A549 (cell line): ENCODE measurements around the gene TBX6. TPM values are rescaled to one million over a fixed set of nuclear protein-coding genes. Genes with fewer than 3 reads are reported as not detected.

Source experiments
- ATAC-seq, 2 experiments: fragments of 200-7000 bp in 1 of 2; fragments of >200 bp in 1 of 2; cut with Nextera tagmentation in 1 of 2; cut with Tn5 transposase in 1 of 2; 3 replicates each; pipeline versions ENCODE4 v1.8.0 to v1.9.1; 2018 to 2020; ENCODE audit warnings: mild to moderate bottlenecking in 1 of 2, moderate library complexity in 1 of 2
- CTCF ChIA-PET: fragments of 300-600 bp; sonication (Branson Sonifier 250); formaldehyde crosslinking; extraction: SDS; loops from one replicate; lab custom pipeline; 2021; ENCODE audit warnings: antibody characterized with exemption, inconsistent platforms; lab: Yijun Ruan, JAX
- POLR2A ChIA-PET: fragments of 350-600 bp; formaldehyde crosslinking; extraction: SDS; loops from one replicate; lab custom pipeline; 2021; ENCODE audit warnings: antibody characterized with exemption, inconsistent platforms; lab: Yijun Ruan, JAX
- DNase-seq, 2 experiments: peaks; one replicate each; pipeline versions ENCODE4 v3.0.0 to v3.0.0-alpha.2; 2011 to 2016; ENCODE audit warnings: low read depth in 1 of 2, low spot score in 1 of 2
- FAIRE-seq: peaks from 2 replicates; lab custom pipeline; 2011; peaks lifted over from hg19 to GRCh38; lab: Jason Lieb, UNC
- H3K27ac ChIP-seq, 2 experiments: fragments of >200 bp; sonication (Bioruptor Twin); formaldehyde crosslinking; 3 replicates each; pipeline ENCODE4 v1.5.1; 2016 to 2017
- H3K4me1 ChIP-seq: fragments of >200 bp; sonication (Bioruptor Twin); formaldehyde crosslinking; 3 replicates; pipeline ENCODE4 v1.6.1; 2016
- H3K4me2 ChIP-seq: fragments of >200 bp; sonication (Bioruptor Twin); formaldehyde crosslinking; 3 replicates; pipeline ENCODE4 v1.6.1; 2016
- H3K4me3 ChIP-seq: fragments of >200 bp; sonication (Bioruptor Twin); formaldehyde crosslinking; 3 replicates; pipeline ENCODE4 v1.5.1; 2016
- H3K9me3 ChIP-seq: fragments of >200 bp; sonication (Bioruptor Twin); formaldehyde crosslinking; 3 replicates; pipeline ENCODE4 v1.6.1; 2016
- ATOH8 ChIP-seq: fragments of 250-450 bp; sonication (Bioruptor Pico); IDR thresholded peaks from 2 replicates; pipeline ENCODE4 v1.5.0; 2020; ENCODE audit warnings: low read depth, mild to moderate bottlenecking, moderate library complexity
- BCL3 ChIP-seq: fragments of >200 bp; sonication (Bioruptor Twin); formaldehyde crosslinking; IDR thresholded peaks from 3 replicates; pipeline ENCODE4 v1.6.1; 2016
- BHLHE40 ChIP-seq: IDR thresholded peaks from 2 replicates; pipeline ENCODE4 v1.6.1; 2012; ENCODE audit warnings: low read depth, low read length, inconsistent platforms
- CBX2 ChIP-seq: fragments of 200-600 bp; sonication (generic); IDR thresholded peaks from 2 replicates; pipeline ENCODE4 v1.6.1; 2016; ENCODE audit warnings: low read depth, mild to moderate bottlenecking, borderline replicate concordance
- CBX8 ChIP-seq: fragments of 200-600 bp; sonication (generic); IDR thresholded peaks from 2 replicates; pipeline ENCODE4 v1.6.1; 2016
- CEBPB ChIP-seq, 2 experiments: fragments of >200 bp in 1 of 2; sonication (Bioruptor Twin) in 1 of 2; formaldehyde crosslinking in 1 of 2; IDR thresholded peaks; 2 replicates each; pipeline ENCODE4 v1.6.1; 2012 to 2016
- CTCF ChIP-seq: fragments of >200 bp; sonication (Bioruptor Twin); formaldehyde crosslinking; IDR thresholded peaks from 3 replicates; pipeline ENCODE4 v1.5.1; 2016
- E2F6 ChIP-seq: IDR thresholded peaks from 2 replicates; pipeline ENCODE4 v1.6.1; 2012; ENCODE audit warnings: low read depth, borderline replicate concordance
- EHF ChIP-seq: fragments of 250-450 bp; sonication (Bioruptor Pico); IDR thresholded peaks from 2 replicates; pipeline ENCODE4 v1.5.0; 2020; ENCODE audit warnings: mild to moderate bottlenecking
- EHMT2 ChIP-seq: fragments of 200-600 bp; sonication (generic); IDR thresholded peaks from 2 replicates; pipeline ENCODE4 v1.6.1; 2016; ENCODE audit warnings: antibody characterized with exemption, low read depth, mild to moderate bottlenecking, moderate library complexity
- GATA3 ChIP-seq: IDR thresholded peaks from 2 replicates; pipeline ENCODE4 v1.6.1; 2012; ENCODE audit warnings: borderline replicate concordance
- HOXB5 ChIP-seq: fragments of 250-450 bp; sonication (Bioruptor Pico); IDR thresholded peaks from 2 replicates; pipeline ENCODE4 v1.5.0; 2020; ENCODE audit warnings: mild to moderate bottlenecking, moderate library complexity
- JUNB ChIP-seq: fragments of >200 bp; sonication (Bioruptor Twin); formaldehyde crosslinking; IDR thresholded peaks from 2 replicates; pipeline ENCODE4 v1.6.1; 2016
- KDM1A ChIP-seq: fragments of 200-600 bp; sonication (generic); IDR thresholded peaks from 2 replicates; pipeline ENCODE4 v1.6.1; 2016; ENCODE audit warnings: low read depth, mild to moderate bottlenecking
- MAX ChIP-seq: IDR thresholded peaks from 2 replicates; pipeline ENCODE4 v1.6.1; 2012
- MAZ ChIP-seq: fragments of 150-350 bp; IDR thresholded peaks from 2 replicates; pipeline ENCODE4 v1.6.1; 2014; ENCODE audit warnings: antibody characterized with exemption, low read depth, low read length, borderline replicate concordance
- NFE2L2 ChIP-seq: fragments of 150-350 bp; conservative IDR thresholded peaks from 2 replicates; pipeline ENCODE4 v1.6.1; 2014; ENCODE audit warnings: low read length
- NR3C1 ChIP-seq: fragments of >200 bp; sonication (Bioruptor Twin); formaldehyde crosslinking; IDR thresholded peaks from 3 replicates; pipeline ENCODE4 v1.6.1; 2017
- POLR2AphosphoS2 ChIP-seq: conservative IDR thresholded peaks from 2 replicates; pipeline ENCODE4 v1.6.1; 2012; ENCODE audit warnings: low read length, improper control_type of control experiment, inconsistent platforms
- RAD21 ChIP-seq, 2 experiments: fragments of >200 bp in 1 of 2; sonication (Bioruptor Twin) in 1 of 2; formaldehyde crosslinking in 1 of 2; IDR thresholded peaks in 1 of 2; conservative IDR thresholded peaks in 1 of 2; 2 replicates in 1 of 2; 3 replicates in 1 of 2; pipeline ENCODE4 v1.6.1; 2012 to 2018; ENCODE audit warnings: inconsistent platforms in 1 of 2
- REST ChIP-seq: fragments of 200-600 bp; sonication (generic); IDR thresholded peaks from 2 replicates; pipeline ENCODE4 v1.6.1; 2016; ENCODE audit warnings: antibody characterized with exemption, mild to moderate bottlenecking, moderate library complexity
- SMC3 ChIP-seq: fragments of >200 bp; sonication (Bioruptor Twin); formaldehyde crosslinking; IDR thresholded peaks from 3 replicates; pipeline ENCODE4 v1.6.1; 2018; ENCODE audit warnings: inconsistent platforms
- SREBF2 ChIP-seq: fragments of 450-650 bp; IDR thresholded peaks from 2 replicates; pipeline ENCODE4 v1.6.1; 2014; ENCODE audit warnings: mild to moderate bottlenecking, moderate library complexity
- TP53 ChIP-seq: fragments of 250-450 bp; sonication (Bioruptor Pico); IDR thresholded peaks from 2 replicates; pipeline ENCODE4 v1.5.0; 2021; ENCODE audit warnings: mild to moderate bottlenecking, moderate library complexity
- ZC3H11A ChIP-seq: fragments of 450-650 bp; IDR thresholded peaks from 2 replicates; pipeline ENCODE4 v1.6.1; 2014; ENCODE audit warnings: antibody characterized with exemption, mild to moderate bottlenecking
- ZSCAN20 ChIP-seq: fragments of 250-450 bp; sonication (Bioruptor Pico); IDR thresholded peaks from 2 replicates; pipeline ENCODE4 v1.8.0; 2022; ENCODE audit warnings: mild to moderate bottlenecking, moderate library complexity
- WGBS: methylation state at CpG from one replicate; pipeline ENCODE4 v1.1.6; 2017; ENCODE audit errors: missing lambda C conversion rate; 5-methylcytosine and 5-hydroxymethylcytosine counted together
- polyA plus RNA-seq, 4 experiments: library from polyadenylated mRNA; depleted of rRNA in 3 of 4; stranded (reverse); fragments of >200 nt; fragmentation: RNase III in 1 of 4; extraction: RNeasy Plus Mini Kit Qiagen cat#74134 plus additional on column Dnase treatment in 1 of 4; gene quantifications; 2 replicates in 3 of 4; 3 replicates in 1 of 4; pipeline ENCODE4 v1.2.3, GENCODE V29; 2011 to 2017

TBX6 gene
- polyA plus RNA-seq, 2 of the 4 experiments (the other 2 are of a cell fraction): 0.14 to 0.63 TPM

- ATAC-seq (peak; percentile 35 to 67), DNase-seq (no peak), FAIRE-seq (no peak)
- H3K4me1 ChIP-seq: peaks cover 19% of the 10 kb centered on the region
- no peak for TF ChIP-seq ZC3H11A
- TF ChIP-seq CEBPB (IDR thresholded peaks at IDR 0.05): no peak
- no peak for TF ChIP-seq EHMT2
- no peak for TF ChIP-seq KDM1A
- TF ChIP-seq BCL3: no peak
- TF ChIP-seq CBX8: no peak
- TF ChIP-seq MAZ: no peak
- TF ChIP-seq ZSCAN20 (CRISPR knock-in tag): no peak
- no peak for TF ChIP-seq BHLHE40
- TF ChIP-seq GATA3: no peak
- no peak for TF ChIP-seq CBX2
- TF ChIP-seq HOXB5 (CRISPR knock-in tag): no peak
- TF ChIP-seq POLR2AphosphoS2: no peak
- no peak for TF ChIP-seq TP53 (CRISPR knock-in tag)
- TF ChIP-seq CTCF: no peak; the same call in 2 of the 3 replicates
- no peak for TF ChIP-seq NFE2L2
- no peak for TF ChIP-seq SREBF2
- no peak for TF ChIP-seq NR3C1
- CTCF ChIA-PET: interaction anchor here (0.6 to 13.1 kb wide), 21 partner anchors 11 to 515 kb away, joined by 3 to 153 read pairs (median 5); partner anchors contain the start of genes DCTPP1, MAPK3, TBX6 and YPEL3
- POLR2A ChIA-PET: interaction anchor here (0.6 kb wide), 1 partner anchor 11 kb away, joined by 3 read pairs; no protein-coding TSS in a partner anchor
- H3K4me2 ChIP-seq: peak within 1 kb of the TSS; percentile 31
- WGBS: 77% methylated on average over 20 of the region's 20 CpGs
- H3K27ac ChIP-seq: peak within 1 kb of the TSS; percentile 5 to 72; a peak in 3 of 6 replicates
- H3K4me3 ChIP-seq: no peak within 1 kb of the TSS
- H3K9me3 ChIP-seq: no peaks in the 10 kb centered on the region
These were observed 21.4 kb upstream of the TBX6 start, which contains the start of gene GDPD3 for GRCh38 chr16:30113031-30113710. TSS of gene GDPD3 (minus strand) at chr16:30113537. CDS start at chr16:30113478, 59 bp downstream.

GRCh38 chr16:30112197-30113030 lies 20.7 kb upstream of the TBX6 start:
- peak overlapping the region; percentile 31 for H3K4me2 ChIP-seq
- ChIA-PET POLR2A (interaction anchor here (0.6 kb wide), 1 partner anchor 23 kb away, joined by 3 read pairs; no protein-coding TSS in a partner anchor), CTCF (interaction anchor here (0.6 to 13.1 kb wide), 31 partner anchors 9 to 516 kb away, joined by 3 to 153 read pairs (median 5); partner anchors contain the start of genes DCTPP1, MAPK3, TBX6 and YPEL3)
- FAIRE-seq (no peak), ATAC-seq (peak; percentile 86 to 91), DNase-seq (peak; percentile 83 to 84)
- 39% methylated on average over 21 of the region's 29 CpGs for WGBS
- H3K9me3 ChIP-seq: no peaks in the 10 kb centered on the region
- H3K4me1 ChIP-seq: peaks cover 19% of the 10 kb centered on the region
- no peak overlapping the region for H3K4me3 ChIP-seq
- H3K27ac ChIP-seq: peak overlapping the region; percentile 5 to 72; a peak in 3 of 6 replicates
- no peak for TF ChIP-seq REST
- no peak for TF ChIP-seq E2F6
- TF ChIP-seq CBX8: no peak
- TF ChIP-seq HOXB5 (CRISPR knock-in tag): no peak
- peak; percentile 76 for TF ChIP-seq SMC3
- TF ChIP-seq RAD21 (conservative IDR thresholded peaks at IDR 0.05 in 1 of 2, IDR thresholded peaks at IDR 0.05 in 1 of 2): peak; percentile 84 to 85
- no peak for TF ChIP-seq ZC3H11A
- TF ChIP-seq TP53 (CRISPR knock-in tag): no peak
- peak; percentile 42; the same call in 1 of the 2 replicates for TF ChIP-seq MAX
- no peak for TF ChIP-seq JUNB
- TF ChIP-seq ATOH8: no peak
- no peak for TF ChIP-seq EHF
